NCI-H748 treated with DMSO at 0.1 percent for 48 hours (cell line): ENCODE results near the gene BEND7.
"Not testable (repeated sequence)": the region's sequence is repeated elsewhere in the genome, so short reads cannot be mapped to it uniquely, and the experiment has no call there.

ENCODE experiments used
- DNase-seq: peaks from one replicate; lab custom pipeline; 2025; lab: John Stamatoyannopoulos, UW

The BEND7 gene

GRCh38 chr10:13528875-13529713 lies at the start of gene BEND7:
TSS of gene BEND7 (minus strand) at chr10:13529014. CDS start at chr10:13528533, 481 bp downstream.
- DNase-seq = no peak

- no peak for DNase-seq
Measured at GRCh38 chr10:13573960-13574359, 45.1 kb upstream of the BEND7 start.

- no peak for DNase-seq
Measured at GRCh38 chr10:13571541-13571940, 42.7 kb upstream of the BEND7 start.

GRCh38 chr10:13567030-13567429 lies 38.2 kb upstream of the BEND7 start:
- no peak for DNase-seq

GRCh38 chr10:13564576-13564975 lies 35.8 kb upstream of the BEND7 start:
- DNase-seq = no peak

GRCh38 chr10:13563481-13564445 lies 34.9 kb upstream of the BEND7 start:
- DNase-seq = no peak

- DNase-seq = no peak
Measured at GRCh38 chr10:13560597-13560996, 31.8 kb upstream of the BEND7 start.

- DNase-seq = no peak
Measured at GRCh38 chr10:13559124-13559700, 30.4 kb upstream of the BEND7 start.

GRCh38 chr10:13555884-13556510 lies 27.2 kb upstream of the BEND7 start:
- DNase-seq = peak; percentile 34

- DNase-seq = no peak
Measured at GRCh38 chr10:13550802-13551201, 22.0 kb upstream of the BEND7 start.

GRCh38 chr10:13542533-13542932 lies 13.7 kb upstream of the BEND7 start:
- no peak for DNase-seq

- DNase-seq = not testable (repeated sequence)
Measured at GRCh38 chr10:13537985-13538384, 9.2 kb upstream of the BEND7 start.

- DNase-seq = peak; percentile 72
Measured at GRCh38 chr10:13536674-13537366, 8.0 kb upstream of the BEND7 start.

- no peak for DNase-seq
Measured at GRCh38 chr10:13535346-13535745, 6.5 kb upstream of the BEND7 start.

GRCh38 chr10:13529714-13529973 lies 830 bp upstream of the BEND7 start:
- DNase-seq = no peak

GRCh38 chr10:13528123-13528874 lies 515 bp downstream of the BEND7 start:
- DNase-seq = no peak

- no peak for DNase-seq
Measured at GRCh38 chr10:13527864-13528122, 1.0 kb downstream of the BEND7 start.

GRCh38 chr10:13526948-13527863 lies 1.6 kb downstream of the BEND7 start:
- DNase-seq = no peak

- no peak for DNase-seq
Measured at GRCh38 chr10:13525663-13526062, 3.2 kb downstream of the BEND7 start.

- no peak for DNase-seq
Measured at GRCh38 chr10:13521026-13521425, 7.8 kb downstream of the BEND7 start.
